K562 (cell line): Measurements from ENCODE around the gene WNT3. TPM values are rescaled to one million over a fixed set of nuclear protein-coding genes. Genes with fewer than 3 reads are reported as not detected.
A peak's percentile ranks its signal among the peaks of the same experiment; 100 is the strongest.

Experiments used
- BRCA1 ChIP-seq, 2 experiments: fragments of 450-650 bp in 1 of 2; sonication (generic) in 1 of 2; formaldehyde crosslinking in 1 of 2; IDR thresholded peaks; 2 replicates each; pipeline versions ENCODE4 v1.5.0 to v1.6.1; 2017 to 2020; ENCODE audit warnings: mild to moderate bottlenecking in 1 of 2, missing genetic modification reagents in 1 of 2
- CUX1 ChIP-seq: fragments of 200-800 bp; sonication (Bioruptor generic); IDR thresholded peaks from 2 replicates; pipeline ENCODE4 v1.6.1; 2016; ENCODE audit warnings: missing genetic modification characterization, missing compliant biosample characterization
- DPF2 ChIP-seq: fragments of 450-650 bp; IDR thresholded peaks from 2 replicates; pipeline ENCODE4 v1.6.1; 2016
- E2F8 ChIP-seq: fragments of 450-650 bp; IDR thresholded peaks from 2 replicates; pipeline ENCODE4 v1.7.1; 2018; ENCODE audit warnings: mild to moderate bottlenecking, low read depth; ENCODE audit not compliant: partially characterized antibody
- HDAC1 ChIP-seq, 2 experiments: fragments of 450-650 bp; IDR thresholded peaks; 2 replicates each; pipeline ENCODE4 v1.6.1; 2016 to 2017; ENCODE audit warnings: inconsistent platforms in 1 of 2, mild to moderate bottlenecking in 1 of 2, moderate library complexity in 1 of 2
- HEY1 ChIP-seq: fragments of 250-450 bp; sonication (Bioruptor Pico); IDR thresholded peaks from 2 replicates; pipeline ENCODE4 v1.5.0; 2020; ENCODE audit warnings: mild to moderate bottlenecking, moderate library complexity, borderline replicate concordance
- L3MBTL2 ChIP-seq: fragments of 450-650 bp; IDR thresholded peaks from 2 replicates; pipeline ENCODE4 v1.6.1; 2016; ENCODE audit warnings: mild to moderate bottlenecking, moderate library complexity
- LEF1 ChIP-seq: fragments of 450-650 bp; IDR thresholded peaks from 2 replicates; pipeline ENCODE4 v1.6.1; 2016; ENCODE audit warnings: mild to moderate bottlenecking
- MEIS2 ChIP-seq: fragments of 450-650 bp; IDR thresholded peaks from 2 replicates; pipeline ENCODE4 v1.6.1; 2014; ENCODE audit warnings: mild to moderate bottlenecking; ENCODE audit not compliant: partially characterized antibody
- PKNOX1 ChIP-seq: fragments of 450-650 bp; IDR thresholded peaks from 2 replicates; pipeline ENCODE4 v1.6.1; 2016
- ZC3H8 ChIP-seq: fragments of 450-650 bp; IDR thresholded peaks from 2 replicates; pipeline ENCODE4 v1.6.1; 2017
- ZNF316 ChIP-seq: fragments of 450-650 bp; IDR thresholded peaks from 2 replicates; pipeline ENCODE4 v1.6.1; 2016
- ZNF431 ChIP-seq: sonication (generic); formaldehyde crosslinking; IDR thresholded peaks from 2 replicates; pipeline ENCODE4 v1.8.0; 2022; ENCODE audit warnings: mild to moderate bottlenecking, missing genetic modification reagents
- polyA plus RNA-seq, 8 experiments: library from polyadenylated mRNA; depleted of rRNA in 4 of 8; stranded (reverse) in 5 of 8; unstranded in 3 of 8; fragments of >200 nt; fragmentation: Nextera tagmentation in 2 of 8; fragmentation: Illumina TruSeq in 1 of 8; extraction: Ambion mirVana in 2 of 8; extraction: Trizol in 1 of 8; gene quantifications; 2 replicates each; pipeline versions ENCODE4 v1.2.1 to v1.2.3, GENCODE V29; 2011 to 2014; ENCODE audit warnings: inconsistent platforms in 1 of 8, missing spikeins in 1 of 8
- total RNA-seq, 7 experiments: library from RNA; depleted of rRNA in 6 of 7; stranded (reverse); fragments of >200 nt in 6 of 7; fragmentation: Illumina TruSeq in 2 of 7; extraction: Trizol in 2 of 7; gene quantifications; 2 replicates each; pipeline versions ENCODE4 v1.2.1 to v1.2.3, GENCODE V29; 2011 to 2021; ENCODE audit warnings: low replicate concordance in 1 of 7
- TF ChIP-seq, protein P1 (sequence below): sonication (generic); formaldehyde crosslinking; IDR thresholded peaks from 2 replicates; pipeline ENCODE4 v1.8.1; 2023; ENCODE audit warnings: mild to moderate bottlenecking, missing genetic modification reagents
- TF ChIP-seq, protein P2 (sequence below): fragments of 250-450 bp; sonication (Bioruptor Pico); IDR thresholded peaks from 2 replicates; pipeline ENCODE4 v1.9.0; 2021; ENCODE audit warnings: mild to moderate bottlenecking

Gene WNT3
- total and polyA plus RNA-seq, 9 of the 15 experiments (the other 6 are each of a cell fraction or from before 2014, with no cell fraction given), result 1.5 to 6.1 (median 3.3) TPM

GRCh38 chr17:46764709-46765401 is 53.6 kb downstream of the WNT3 start (continued):
- TF ChIP-seq HEY1, result no peak
- peak; percentile 67 for TF ChIP-seq DPF2
- TF ChIP-seq E2F8, result no peak
- TF ChIP-seq MEIS2, result peak; percentile 49
- TF ChIP-seq, protein P1, sequence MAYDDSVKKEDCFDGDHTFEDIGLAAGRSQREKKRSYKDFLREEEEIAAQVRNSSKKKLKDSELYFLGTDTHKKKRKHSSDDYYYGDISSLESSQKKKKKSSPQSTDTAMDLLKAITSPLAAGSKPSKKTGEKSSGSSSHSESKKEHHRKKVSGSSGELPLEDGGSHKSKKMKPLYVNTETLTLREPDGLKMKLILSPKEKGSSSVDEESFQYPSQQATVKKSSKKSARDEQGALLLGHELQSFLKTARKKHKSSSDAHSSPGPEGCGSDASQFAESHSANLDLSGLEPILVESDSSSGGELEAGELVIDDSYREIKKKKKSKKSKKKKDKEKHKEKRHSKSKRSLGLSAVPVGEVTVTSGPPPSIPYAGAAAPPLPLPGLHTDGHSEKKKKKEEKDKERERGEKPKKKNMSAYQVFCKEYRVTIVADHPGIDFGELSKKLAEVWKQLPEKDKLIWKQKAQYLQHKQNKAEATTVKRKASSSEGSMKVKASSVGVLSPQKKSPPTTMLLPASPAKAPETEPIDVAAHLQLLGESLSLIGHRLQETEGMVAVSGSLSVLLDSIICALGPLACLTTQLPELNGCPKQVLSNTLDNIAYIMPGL, result no peak
- no peak for TF ChIP-seq BRCA1 (IDR thresholded peaks at IDR 0.05)
- no peak for TF ChIP-seq BRCA1 (CRISPR knock-in tag; IDR thresholded peaks at IDR 0.05)
- peak; percentile 69 for TF ChIP-seq PKNOX1
- TF ChIP-seq ZNF316, result 0 out of 2 replicates have a peak, but pooled peaks have one; percentile 15
- no peak for TF ChIP-seq ZNF431
- TF ChIP-seq ZC3H8, result no peak
- TF ChIP-seq LEF1, result peak; percentile 63
- TF ChIP-seq L3MBTL2, result 0 out of 2 replicates have a peak, but pooled peaks have one; percentile 16
- no peak for TF ChIP-seq CUX1 (CRISPR knock-in tag)
- TF ChIP-seq HDAC1 (IDR thresholded peaks at IDR 0.05), result peak in 1 of 2 experiments; percentile 47; a peak in 1 of 4 replicates
- TF ChIP-seq, protein P2, sequence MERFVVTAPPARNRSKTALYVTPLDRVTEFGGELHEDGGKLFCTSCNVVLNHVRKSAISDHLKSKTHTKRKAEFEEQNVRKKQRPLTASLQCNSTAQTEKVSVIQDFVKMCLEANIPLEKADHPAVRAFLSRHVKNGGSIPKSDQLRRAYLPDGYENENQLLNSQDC (CRISPR knock-in tag), result no peak
